ENCODE measurements around the gene USP48. TPM values are rescaled to one million over a fixed set of nuclear protein-coding genes. Genes with fewer than 3 reads are reported as not detected.

Gene USP48
- polyA plus RNA-seq, 2 of the 4 experiments (the other 2 are of a cell fraction), result 22.8 to 27.4 TPM

DNA sequence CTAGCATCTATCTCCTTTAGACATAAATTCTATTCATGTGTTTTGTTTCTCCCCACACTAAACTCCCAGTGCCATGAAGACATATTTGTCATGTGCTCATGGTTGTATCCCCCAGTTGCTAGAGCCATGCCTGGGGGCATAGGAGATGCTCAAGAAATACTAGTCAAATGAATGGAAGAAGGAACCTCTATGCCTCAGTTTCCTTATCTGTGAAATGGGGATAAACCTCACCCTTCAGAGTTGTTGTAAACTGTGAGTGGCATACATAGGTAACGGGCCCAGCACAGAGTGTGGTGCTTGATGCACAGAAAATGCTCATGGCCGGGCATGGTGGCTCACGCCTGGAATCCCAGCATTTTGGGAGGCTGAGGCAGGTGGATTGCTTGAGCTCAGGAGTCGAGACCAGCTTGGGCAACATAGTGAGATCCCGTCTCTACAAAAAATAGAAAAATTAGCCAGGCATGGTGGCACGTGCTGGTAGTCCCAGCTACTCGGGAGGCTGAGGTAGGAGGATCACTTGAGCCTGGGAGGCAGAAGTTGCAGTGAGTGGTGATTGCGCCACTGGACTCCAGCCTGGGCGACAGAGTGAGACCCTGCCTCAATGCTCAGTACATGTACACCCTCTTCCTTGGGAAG lies 37.8 kb upstream of the USP48 start (continued):
- TF ChIP-seq BHLHE40 (IDR thresholded peaks at IDR 0.05; ENCODE audit: low read depth, low read length), result no peak
- TF ChIP-seq, protein P1, sequence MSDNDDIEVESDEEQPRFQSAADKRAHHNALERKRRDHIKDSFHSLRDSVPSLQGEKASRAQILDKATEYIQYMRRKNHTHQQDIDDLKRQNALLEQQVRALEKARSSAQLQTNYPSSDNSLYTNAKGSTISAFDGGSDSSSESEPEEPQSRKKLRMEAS (IDR thresholded peaks at IDR 0.05), result no peak
- no peak for TF ChIP-seq CHD2 (IDR thresholded peaks at IDR 0.05; ENCODE audit: low read length, partially characterized antibody)
- TF ChIP-seq, protein P2, sequence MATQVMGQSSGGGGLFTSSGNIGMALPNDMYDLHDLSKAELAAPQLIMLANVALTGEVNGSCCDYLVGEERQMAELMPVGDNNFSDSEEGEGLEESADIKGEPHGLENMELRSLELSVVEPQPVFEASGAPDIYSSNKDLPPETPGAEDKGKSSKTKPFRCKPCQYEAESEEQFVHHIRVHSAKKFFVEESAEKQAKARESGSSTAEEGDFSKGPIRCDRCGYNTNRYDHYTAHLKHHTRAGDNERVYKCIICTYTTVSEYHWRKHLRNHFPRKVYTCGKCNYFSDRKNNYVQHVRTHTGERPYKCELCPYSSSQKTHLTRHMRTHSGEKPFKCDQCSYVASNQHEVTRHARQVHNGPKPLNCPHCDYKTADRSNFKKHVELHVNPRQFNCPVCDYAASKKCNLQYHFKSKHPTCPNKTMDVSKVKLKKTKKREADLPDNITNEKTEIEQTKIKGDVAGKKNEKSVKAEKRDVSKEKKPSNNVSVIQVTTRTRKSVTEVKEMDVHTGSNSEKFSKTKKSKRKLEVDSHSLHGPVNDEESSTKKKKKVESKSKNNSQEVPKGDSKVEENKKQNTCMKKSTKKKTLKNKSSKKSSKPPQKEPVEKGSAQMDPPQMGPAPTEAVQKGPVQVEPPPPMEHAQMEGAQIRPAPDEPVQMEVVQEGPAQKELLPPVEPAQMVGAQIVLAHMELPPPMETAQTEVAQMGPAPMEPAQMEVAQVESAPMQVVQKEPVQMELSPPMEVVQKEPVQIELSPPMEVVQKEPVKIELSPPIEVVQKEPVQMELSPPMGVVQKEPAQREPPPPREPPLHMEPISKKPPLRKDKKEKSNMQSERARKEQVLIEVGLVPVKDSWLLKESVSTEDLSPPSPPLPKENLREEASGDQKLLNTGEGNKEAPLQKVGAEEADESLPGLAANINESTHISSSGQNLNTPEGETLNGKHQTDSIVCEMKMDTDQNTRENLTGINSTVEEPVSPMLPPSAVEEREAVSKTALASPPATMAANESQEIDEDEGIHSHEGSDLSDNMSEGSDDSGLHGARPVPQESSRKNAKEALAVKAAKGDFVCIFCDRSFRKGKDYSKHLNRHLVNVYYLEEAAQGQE (IDR thresholded peaks at IDR 0.05), result no peak
- no peak for TF ChIP-seq SREBF2 (IDR thresholded peaks at IDR 0.05)
- TF ChIP-seq ZC3H11A (IDR thresholded peaks at IDR 0.05), result no peak

- H3K9me3 ChIP-seq, result no peaks in the 10 kb centered on the region
- peak; percentile 26 to 57; a peak in 4 of 6 replicates for ATAC-seq
- WGBS (ENCODE audit: missing lambda C conversion rate), result 62% methylated on average over 6 of the region's 10 CpGs
- no peak for FAIRE-seq
- no peak overlapping the region for H3K27ac ChIP-seq
- ChIA-PET CTCF (no interaction called here), POLR2A (no interaction called here)
- H3K4me3 ChIP-seq, result no peak overlapping the region
- H3K4me2 ChIP-seq, result no peak overlapping the region
- H3K4me1 ChIP-seq, result no peaks in the 10 kb centered on the region
- peak; percentile 27 to 66 for DNase-seq (ENCODE audit: low read depth in 1 of 2, low spot score in 1 of 2)
- no peak for TF ChIP-seq HOXB5 (CRISPR knock-in tag; IDR thresholded peaks at IDR 0.05)
- no peak for TF ChIP-seq CBX8 (IDR thresholded peaks at IDR 0.05)
- no peak for TF ChIP-seq ZNF302 (CRISPR knock-in tag; IDR thresholded peaks at IDR 0.05)
- TF ChIP-seq POLR2A (IDR thresholded peaks at IDR 0.05; ENCODE audit: low read length), result no peak
- no peak for TF ChIP-seq HES2 (IDR thresholded peaks at IDR 0.05)
- no peak for TF ChIP-seq RFX5 (IDR thresholded peaks at IDR 0.05)
- no peak for TF ChIP-seq EHMT2 (IDR thresholded peaks at IDR 0.05; ENCODE audit: low read depth)
- no peak for TF ChIP-seq KDM1A (IDR thresholded peaks at IDR 0.05; ENCODE audit: low read depth)
- no peak for TF ChIP-seq FOSL2 (IDR thresholded peaks at IDR 0.05)
- TF ChIP-seq FOSL2 (CRISPR knock-in tag; IDR thresholded peaks at IDR 0.05), result no peak
- no peak for TF ChIP-seq CHD4 (IDR thresholded peaks at IDR 0.05; ENCODE audit: borderline replicate concordance)
- TF ChIP-seq HOXB13 (CRISPR knock-in tag; IDR thresholded peaks at IDR 0.05; ENCODE audit: low read depth), result no peak
- no peak for TF ChIP-seq TFCP2L1 (CRISPR knock-in tag; IDR thresholded peaks at IDR 0.05)
- TF ChIP-seq EP300 (IDR thresholded peaks at IDR 0.05), result no peak
- TF ChIP-seq MAFK (IDR thresholded peaks at IDR 0.05; ENCODE audit: partially characterized antibody), result no peak
- TF ChIP-seq USF2 (IDR thresholded peaks at IDR 0.05), result no peak
- TF ChIP-seq ZC3H11A (IDR thresholded peaks at IDR 0.05), result no peak
These were observed 35.7 kb upstream of the USP48 start for GRCh38 chr1:21818656-21819055.
